SK-N-SH treated with all-trans-retinoic acid at 6 μM for 48 hours (cell line): ENCODE results near the gene ZFP92.

Source experiments
- ATAC-seq: fragments of 200-7000 bp; cut with Tn5 transposase; 3 replicates; pipeline ENCODE4 v1.9.1; 2020; ENCODE audit warnings: mild to moderate bottlenecking, moderate library complexity
- BACH2 ChIP-seq: fragments of 250-450 bp; sonication (Bioruptor Pico); IDR thresholded peaks from 2 replicates; pipeline ENCODE4 v1.9.0; 2021; ENCODE audit warnings: mild to moderate bottlenecking, borderline replicate concordance
- CSDC2 ChIP-seq: fragments of 250-450 bp; sonication (Bioruptor Pico); IDR thresholded peaks from 2 replicates; pipeline ENCODE4 v1.5.0; 2020; ENCODE audit warnings: mild to moderate bottlenecking, moderate library complexity
- ESRRG ChIP-seq: fragments of 250-450 bp; sonication (Bioruptor Pico); IDR thresholded peaks from 2 replicates; pipeline ENCODE4 v1.6.1; 2021; ENCODE audit warnings: mild to moderate bottlenecking
- GLIS3 ChIP-seq: fragments of 250-450 bp; sonication (Bioruptor Pico); IDR thresholded peaks from 2 replicates; pipeline ENCODE4 v1.5.0; 2020; ENCODE audit warnings: mild to moderate bottlenecking, moderate library complexity
- ISL1 ChIP-seq: fragments of 250-450 bp; sonication (Bioruptor Pico); IDR thresholded peaks from 2 replicates; pipeline ENCODE4 v2.1.2; 2022; ENCODE audit warnings: mild to moderate bottlenecking, moderate library complexity
- OSR1 ChIP-seq: fragments of 250-450 bp; sonication (Bioruptor Pico); IDR thresholded peaks from 2 replicates; pipeline ENCODE4 v1.8.0; 2022; ENCODE audit warnings: moderate library complexity, mild to moderate bottlenecking, inconsistent platforms
- PATZ1 ChIP-seq: fragments of 250-450 bp; sonication (Bioruptor Pico); IDR thresholded peaks from 2 replicates; pipeline ENCODE4 v1.8.0; 2020; ENCODE audit warnings: mild to moderate bottlenecking, moderate library complexity, borderline replicate concordance
- PPARA ChIP-seq: fragments of 250-450 bp; sonication (Bioruptor Pico); IDR thresholded peaks from 2 replicates; pipeline ENCODE4 v1.5.0; 2020; ENCODE audit warnings: mild to moderate bottlenecking, borderline replicate concordance
- RARB ChIP-seq: fragments of 250-450 bp; sonication (Bioruptor Pico); IDR thresholded peaks from 2 replicates; pipeline ENCODE4 v1.8.0; 2021; ENCODE audit warnings: mild to moderate bottlenecking, moderate library complexity
- SNAI2 ChIP-seq: fragments of 250-450 bp; sonication (Bioruptor Pico); IDR thresholded peaks from 2 replicates; pipeline ENCODE4 v1.5.0; 2020; ENCODE audit warnings: mild to moderate bottlenecking, moderate library complexity
- TOX ChIP-seq: fragments of 250-450 bp; sonication (Bioruptor Pico); IDR thresholded peaks from 2 replicates; pipeline ENCODE4 v1.8.0; 2021; ENCODE audit warnings: mild to moderate bottlenecking, moderate library complexity, borderline replicate concordance
- ZFP3 ChIP-seq: fragments of 250-450 bp; sonication (Bioruptor Pico); IDR thresholded peaks from 2 replicates; pipeline ENCODE4 v1.5.0; 2020; ENCODE audit warnings: mild to moderate bottlenecking, moderate library complexity
- ZFP30 ChIP-seq: fragments of 450-650 bp; formaldehyde crosslinking; IDR thresholded peaks from 2 replicates; pipeline ENCODE4 v1.5.0; 2022; ENCODE audit warnings: mild to moderate bottlenecking, moderate library complexity
- ZNF565 ChIP-seq: fragments of 450-650 bp; formaldehyde crosslinking; conservative IDR thresholded peaks from 2 replicates; pipeline ENCODE4 v1.5.0; 2020; ENCODE audit warnings: low read depth, mild to moderate bottlenecking, moderate library complexity
- ZNF70 ChIP-seq: fragments of 450-650 bp; formaldehyde crosslinking; IDR thresholded peaks from 2 replicates; pipeline ENCODE4 v1.5.0; 2020; ENCODE audit warnings: mild to moderate bottlenecking, moderate library complexity
- ZNF8 ChIP-seq: fragments of 450-650 bp; formaldehyde crosslinking; IDR thresholded peaks from 2 replicates; pipeline ENCODE4 v1.5.0; 2020; ENCODE audit warnings: mild to moderate bottlenecking, moderate library complexity
- TF ChIP-seq, protein P1 (sequence below): fragments of 250-450 bp; sonication (Bioruptor Pico); IDR thresholded peaks from 2 replicates; pipeline ENCODE4 v1.5.1; 2020; ENCODE audit warnings: low read depth, mild to moderate bottlenecking, moderate library complexity
- TF ChIP-seq, protein P2 (sequence below): fragments of 250-450 bp; sonication (Bioruptor Pico); IDR thresholded peaks from 2 replicates; pipeline ENCODE4 v1.5.0; 2020; ENCODE audit warnings: mild to moderate bottlenecking, moderate library complexity
- TF ChIP-seq, protein P3 (sequence below): fragments of 250-450 bp; sonication (Bioruptor Pico); IDR thresholded peaks from 2 replicates; pipeline ENCODE4 v1.8.0; 2021; ENCODE audit warnings: low read depth, mild to moderate bottlenecking, moderate library complexity, borderline replicate concordance

Gene ZFP92

DNA sequence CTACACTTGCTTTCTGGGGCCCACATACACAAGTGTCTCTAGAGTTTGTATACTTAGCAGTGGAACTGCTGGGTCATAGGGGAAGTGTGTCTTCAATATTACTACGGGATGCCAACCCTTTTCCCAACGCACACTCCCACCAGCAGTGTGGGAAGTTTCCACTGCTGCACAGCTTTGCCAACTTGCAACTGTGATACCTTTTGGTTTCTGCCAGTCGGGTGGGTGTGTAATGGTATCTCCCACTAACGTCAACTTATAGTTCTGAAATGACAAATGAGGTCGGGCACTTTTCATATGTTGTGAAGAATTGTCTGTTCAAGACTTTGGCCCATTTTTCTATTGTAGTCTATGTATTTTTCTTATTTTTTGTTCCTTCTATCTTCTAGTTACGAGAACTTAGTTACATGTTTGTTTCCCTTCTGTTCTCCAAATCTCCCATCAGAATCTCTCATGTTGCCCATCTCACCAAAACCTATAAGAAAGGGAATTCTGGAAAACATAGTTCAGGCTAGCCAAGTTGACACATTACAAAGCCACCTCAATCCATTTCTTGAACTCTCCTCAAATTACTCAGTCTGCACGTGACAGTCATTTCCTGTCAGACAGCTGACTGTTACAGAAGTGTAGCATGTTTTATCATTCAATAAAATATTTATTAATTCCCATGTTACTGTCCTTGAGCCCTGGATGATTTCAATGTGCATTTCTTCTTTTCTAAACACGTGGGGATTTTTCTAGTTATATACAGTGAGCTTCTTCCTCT, 40.8 kb upstream of the ZFP92 start (continued):
- TF ChIP-seq, protein P1, sequence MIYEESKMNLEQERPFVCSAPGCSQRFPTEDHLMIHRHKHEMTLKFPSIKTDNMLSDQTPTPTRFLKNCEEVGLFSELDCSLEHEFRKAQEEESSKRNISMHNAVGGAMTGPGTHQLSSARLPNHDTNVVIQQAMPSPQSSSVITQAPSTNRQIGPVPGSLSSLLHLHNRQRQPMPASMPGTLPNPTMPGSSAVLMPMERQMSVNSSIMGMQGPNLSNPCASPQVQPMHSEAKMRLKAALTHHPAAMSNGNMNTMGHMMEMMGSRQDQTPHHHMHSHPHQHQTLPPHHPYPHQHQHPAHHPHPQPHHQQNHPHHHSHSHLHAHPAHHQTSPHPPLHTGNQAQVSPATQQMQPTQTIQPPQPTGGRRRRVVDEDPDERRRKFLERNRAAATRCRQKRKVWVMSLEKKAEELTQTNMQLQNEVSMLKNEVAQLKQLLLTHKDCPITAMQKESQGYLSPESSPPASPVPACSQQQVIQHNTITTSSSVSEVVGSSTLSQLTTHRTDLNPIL (CRISPR knock-in tag): no peak
- TF ChIP-seq ZNF8 (CRISPR knock-in tag) (no peak), ZFP3 (no peak), ZNF70 (CRISPR knock-in tag) (no peak), TOX (no peak), PATZ1 (no peak), CSDC2 (CRISPR knock-in tag) (no peak), ESRRG (CRISPR knock-in tag) (no peak), ZNF565 (CRISPR knock-in tag) (no peak)

GRCh38 chrX:153371256-153371655, 40.0 kb upstream of the ZFP92 start:
- ATAC-seq: no peak
- no peak for TF ChIP-seq PATZ1
- TF ChIP-seq CSDC2 (CRISPR knock-in tag): no peak
- no peak for TF ChIP-seq OSR1 (CRISPR knock-in tag)
- no peak for TF ChIP-seq PPARA (CRISPR knock-in tag)
- TF ChIP-seq, protein P2, sequence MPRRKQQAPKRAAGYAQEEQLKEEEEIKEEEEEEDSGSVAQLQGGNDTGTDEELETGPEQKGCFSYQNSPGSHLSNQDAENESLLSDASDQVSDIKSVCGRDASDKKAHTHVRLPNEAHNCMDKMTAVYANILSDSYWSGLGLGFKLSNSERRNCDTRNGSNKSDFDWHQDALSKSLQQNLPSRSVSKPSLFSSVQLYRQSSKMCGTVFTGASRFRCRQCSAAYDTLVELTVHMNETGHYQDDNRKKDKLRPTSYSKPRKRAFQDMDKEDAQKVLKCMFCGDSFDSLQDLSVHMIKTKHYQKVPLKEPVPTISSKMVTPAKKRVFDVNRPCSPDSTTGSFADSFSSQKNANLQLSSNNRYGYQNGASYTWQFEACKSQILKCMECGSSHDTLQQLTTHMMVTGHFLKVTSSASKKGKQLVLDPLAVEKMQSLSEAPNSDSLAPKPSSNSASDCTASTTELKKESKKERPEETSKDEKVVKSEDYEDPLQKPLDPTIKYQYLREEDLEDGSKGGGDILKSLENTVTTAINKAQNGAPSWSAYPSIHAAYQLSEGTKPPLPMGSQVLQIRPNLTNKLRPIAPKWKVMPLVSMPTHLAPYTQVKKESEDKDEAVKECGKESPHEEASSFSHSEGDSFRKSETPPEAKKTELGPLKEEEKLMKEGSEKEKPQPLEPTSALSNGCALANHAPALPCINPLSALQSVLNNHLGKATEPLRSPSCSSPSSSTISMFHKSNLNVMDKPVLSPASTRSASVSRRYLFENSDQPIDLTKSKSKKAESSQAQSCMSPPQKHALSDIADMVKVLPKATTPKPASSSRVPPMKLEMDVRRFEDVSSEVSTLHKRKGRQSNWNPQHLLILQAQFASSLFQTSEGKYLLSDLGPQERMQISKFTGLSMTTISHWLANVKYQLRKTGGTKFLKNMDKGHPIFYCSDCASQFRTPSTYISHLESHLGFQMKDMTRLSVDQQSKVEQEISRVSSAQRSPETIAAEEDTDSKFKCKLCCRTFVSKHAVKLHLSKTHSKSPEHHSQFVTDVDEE (CRISPR knock-in tag): no peak
- TF ChIP-seq, all 23 proteins: peak for 0

GRCh38 chrX:153372949-153373348, 38.3 kb upstream of the ZFP92 start:
- TF ChIP-seq PATZ1 (no peak), OSR1 (CRISPR knock-in tag) (no peak), ZNF70 (CRISPR knock-in tag) (no peak), TOX (no peak), ISL1 (CRISPR knock-in tag) (no peak), BACH2 (no peak), RARB (CRISPR knock-in tag) (no peak), GLIS3 (CRISPR knock-in tag) (no peak), ZFP30 (no peak), SNAI2 (CRISPR knock-in tag) (no peak), ZFP3 (no peak)
- TF ChIP-seq, protein P3, sequence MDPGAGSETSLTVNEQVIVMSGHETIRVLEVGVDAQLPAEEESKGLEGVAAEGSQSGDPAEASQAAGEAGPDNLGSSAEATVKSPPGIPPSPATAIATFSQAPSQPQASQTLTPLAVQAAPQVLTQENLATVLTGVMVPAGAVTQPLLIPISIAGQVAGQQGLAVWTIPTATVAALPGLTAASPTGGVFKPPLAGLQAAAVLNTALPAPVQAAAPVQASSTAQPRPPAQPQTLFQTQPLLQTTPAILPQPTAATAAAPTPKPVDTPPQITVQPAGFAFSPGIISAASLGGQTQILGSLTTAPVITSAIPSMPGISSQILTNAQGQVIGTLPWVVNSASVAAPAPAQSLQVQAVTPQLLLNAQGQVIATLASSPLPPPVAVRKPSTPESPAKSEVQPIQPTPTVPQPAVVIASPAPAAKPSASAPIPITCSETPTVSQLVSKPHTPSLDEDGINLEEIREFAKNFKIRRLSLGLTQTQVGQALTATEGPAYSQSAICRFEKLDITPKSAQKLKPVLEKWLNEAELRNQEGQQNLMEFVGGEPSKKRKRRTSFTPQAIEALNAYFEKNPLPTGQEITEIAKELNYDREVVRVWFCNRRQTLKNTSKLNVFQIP (CRISPR knock-in tag): no peak
- TF ChIP-seq, protein P2 (CRISPR knock-in tag): no peak
- TF ChIP-seq, protein P1 (CRISPR knock-in tag): no peak
- TF ChIP-seq, all 23 proteins: peak for 0
- ATAC-seq: no peak
